ENCODE results near the gene FOXP1. TPM values are rescaled to one million over a fixed set of nuclear protein-coding genes. Genes with fewer than 3 reads are reported as not detected.
A peak's percentile ranks its signal among the peaks of the same experiment; 100 is the strongest.

Gene FOXP1
- polyA plus RNA-seq, 6 donors from 2014 or later: 441 to 620 (median 523) TPM

DNA sequence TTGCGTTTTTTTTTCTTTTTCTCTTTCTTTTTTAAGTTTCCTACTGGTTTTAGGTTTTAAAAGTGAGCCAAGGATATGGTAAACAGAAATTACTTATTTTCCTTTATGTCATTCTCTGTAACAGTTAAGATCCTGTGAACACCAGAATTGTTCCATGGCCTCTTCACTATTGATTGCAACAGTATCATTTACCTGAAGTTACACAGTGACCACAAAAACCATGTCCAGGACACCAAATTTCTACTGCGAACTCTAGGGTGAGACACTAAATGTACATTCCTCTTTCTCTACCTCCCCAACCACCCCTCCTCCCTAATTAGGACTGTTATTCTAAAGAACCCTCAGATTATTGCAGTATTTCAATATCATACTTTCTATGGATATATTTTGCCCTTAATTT, 280.9 kb downstream of the FOXP1 start:
- no peaks in the 10 kb centered on the region for H3K27me3 Mint-ChIP-seq
- peaks cover 48 to 84% (median 78%) of the 10 kb centered on the region in 3 donors for H3K4me1 Mint-ChIP-seq
- no peak for ATAC-seq (ENCODE audit: low read depth in 2 of 2)
- no peak for DNase-seq
- no peaks in the 10 kb centered on the region for H3K9me3 Mint-ChIP-seq
- peaks cover 0 to 15% of the 10 kb centered on the region in 2 donors for H3K36me3 Mint-ChIP-seq
- peak overlapping the region in 5 of 6 donors; percentile 69 to 97 (median 95) for H3K27ac Mint-ChIP-seq
- peak overlapping the region; percentile 87 to 99 (median 95) for H3K4me3 Mint-ChIP-seq

DNA sequence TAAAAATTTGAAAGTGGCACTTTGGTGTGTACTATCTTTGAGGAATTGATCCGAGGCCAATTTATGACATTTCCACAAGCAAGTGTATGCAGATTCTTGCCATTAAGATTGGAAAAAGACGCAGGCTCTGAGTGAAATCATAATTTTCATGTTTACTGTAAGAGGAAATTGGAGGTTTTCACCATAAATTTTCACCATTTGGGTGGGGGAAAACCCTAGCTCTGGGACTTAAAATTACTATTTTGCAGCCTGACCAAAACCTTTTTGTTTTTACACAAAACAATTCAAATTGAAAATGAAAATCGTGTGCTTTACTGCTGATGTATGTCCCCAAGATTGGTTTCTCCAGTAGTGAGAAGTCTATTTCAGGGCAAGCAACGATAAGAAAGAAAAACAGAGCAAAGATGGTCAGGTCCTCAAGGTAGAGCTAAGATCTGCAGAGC, 282.6 kb downstream of the FOXP1 start:
- H3K27me3 Mint-ChIP-seq: no peaks in the 10 kb centered on the region
- DNase-seq: no peak

DNA sequence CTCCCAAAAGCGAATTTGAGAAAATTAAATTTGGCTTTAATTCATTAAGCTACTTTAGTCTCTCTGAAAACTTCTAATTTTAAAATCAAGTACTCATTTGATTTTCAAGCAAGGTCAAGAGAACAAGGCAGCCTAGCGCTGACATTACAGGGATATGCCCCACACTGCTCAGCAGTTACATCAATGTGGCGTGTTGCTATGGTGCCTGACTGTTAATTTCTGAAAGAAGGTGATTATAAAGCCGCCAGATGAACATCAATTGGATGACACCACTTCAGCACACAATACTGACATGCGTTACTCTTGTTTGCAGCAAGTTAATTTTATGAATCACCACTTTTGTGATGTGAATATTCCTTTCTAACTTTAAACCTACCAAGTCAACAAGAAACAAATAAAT, 284.4 kb downstream of the FOXP1 start:
- DNase-seq: no peak
- peak overlapping the region in 3 of 6 donors; percentile 75 to 88 (median 86) for H3K27ac Mint-ChIP-seq
- no peaks in the 10 kb centered on the region for H3K9me3 Mint-ChIP-seq
- peaks cover 8 to 40% of the 10 kb centered on the region in 2 donors for H3K36me3 Mint-ChIP-seq
- no peak overlapping the region for H3K4me3 Mint-ChIP-seq
- ATAC-seq (ENCODE audit: low read depth in 2 of 2): no peak
- H3K27me3 Mint-ChIP-seq: no peaks in the 10 kb centered on the region
- peaks cover 52 to 93% (median 77%) of the 10 kb centered on the region in 3 donors for H3K4me1 Mint-ChIP-seq

More for the DNA sequence above, 282.6 kb downstream of the FOXP1 start:
- peaks cover 57 to 90% (median 82%) of the 10 kb centered on the region in 3 donors for H3K4me1 Mint-ChIP-seq
- H3K27ac Mint-ChIP-seq: peak overlapping the region; percentile 15 to 95 (median 44)
- H3K36me3 Mint-ChIP-seq: peaks cover 8 to 29% of the 10 kb centered on the region in 2 donors
- no peaks in the 10 kb centered on the region for H3K9me3 Mint-ChIP-seq
- ATAC-seq (ENCODE audit: low read depth in 2 of 2): no peak
- peak overlapping the region; percentile 51 to 96 (median 87) for H3K4me3 Mint-ChIP-seq

DNA sequence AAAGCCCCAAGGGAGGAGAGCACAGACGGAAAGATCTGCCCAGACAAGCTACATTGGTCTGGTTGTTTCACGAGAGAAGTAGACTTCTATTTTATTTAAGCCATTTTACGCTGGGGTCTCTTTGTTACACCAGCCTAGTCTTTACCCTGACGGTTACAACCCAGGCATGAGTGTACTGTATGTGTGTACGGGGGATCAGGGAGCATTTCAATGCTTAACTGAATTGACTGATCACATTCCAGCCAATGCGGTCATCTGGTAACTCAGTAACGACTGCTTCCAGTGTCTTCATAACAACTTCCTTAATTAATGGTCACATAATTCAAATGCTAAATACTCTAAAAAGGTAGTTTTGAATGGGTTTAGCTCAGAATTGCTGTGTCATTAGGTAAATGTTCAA, 288.6 kb downstream of the FOXP1 start:
- ATAC-seq (ENCODE audit: low read depth in 2 of 2): no peak
- Mint-ChIP-seq H3K27me3 (no peaks in the 10 kb centered on the region), H3K4me3 (no peak overlapping the region), H3K9me3 (no peaks in the 10 kb centered on the region), H3K4me1 (peaks cover 34 to 75% (median 52%) of the 10 kb centered on the region in 3 donors), H3K27ac (peak overlapping the region in 3 of 6 donors; percentile 48 to 79 (median 63)), H3K36me3 (peaks cover 11 to 43% of the 10 kb centered on the region in 2 donors)
- no peak for DNase-seq

DNA sequence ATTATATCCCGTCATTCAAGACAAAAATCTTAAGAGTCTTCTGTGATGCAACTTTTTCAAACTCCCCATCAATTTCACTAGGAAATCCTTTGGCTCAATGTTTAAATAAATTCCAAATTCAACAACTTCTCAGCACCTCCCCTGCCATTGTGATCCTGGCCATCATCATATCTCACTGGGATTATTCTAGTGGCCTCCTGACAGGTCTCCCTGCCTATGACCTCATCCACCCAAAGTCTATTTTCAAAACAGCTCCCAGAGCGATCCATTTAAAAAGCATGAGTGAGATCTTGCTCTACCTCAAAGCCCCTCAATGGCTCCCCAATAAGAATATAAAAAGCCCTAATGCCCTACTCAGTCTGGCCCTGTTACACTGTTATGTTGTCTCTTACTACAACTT, 293.2 kb downstream of the FOXP1 start:
- Mint-ChIP-seq H3K36me3 (peaks cover 7 to 22% of the 10 kb centered on the region in 2 donors), H3K27ac (peak overlapping the region in 5 of 6 donors; percentile 32 to 95 (median 68)), H3K4me3 (no peak overlapping the region), H3K4me1 (peaks cover 30 to 64% (median 50%) of the 10 kb centered on the region in 3 donors), H3K9me3 (no peaks in the 10 kb centered on the region), H3K27me3 (no peaks in the 10 kb centered on the region)
- no peak for DNase-seq
- no peak for ATAC-seq (ENCODE audit: low read depth in 2 of 2)

DNA sequence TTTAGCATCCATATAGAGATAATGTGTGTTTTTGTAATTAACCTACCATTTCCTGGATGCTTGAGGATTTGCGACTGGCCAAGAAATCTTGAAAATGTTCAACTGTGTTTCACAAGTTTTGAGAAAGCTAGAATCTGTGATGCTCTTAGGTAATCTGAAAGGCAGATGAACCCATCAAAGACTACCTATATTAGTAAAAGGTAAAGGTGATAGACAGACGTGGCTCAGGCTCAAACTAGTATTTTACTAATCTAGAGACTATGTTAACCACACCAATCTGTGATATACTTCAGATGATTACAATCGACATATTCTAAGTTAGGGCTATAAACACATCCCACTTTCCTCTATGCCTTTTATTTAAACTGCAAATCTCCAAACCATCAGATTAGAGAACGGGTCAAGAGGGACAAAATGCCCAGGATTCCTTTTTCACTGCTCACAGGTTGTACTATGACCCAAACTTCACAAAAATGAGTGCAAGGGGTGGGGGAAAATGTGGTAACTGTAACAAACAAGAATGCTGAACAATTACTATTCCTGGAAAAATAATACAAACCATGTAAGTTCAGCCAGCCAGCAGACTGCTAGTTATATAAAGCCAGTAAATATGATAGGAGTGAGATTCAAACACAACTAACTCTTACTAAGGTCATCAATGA, 295.1 kb downstream of the FOXP1 start:
- Mint-ChIP-seq H3K4me1 (peaks cover 28 to 61% (median 57%) of the 10 kb centered on the region in 3 donors), H3K27ac (peak overlapping the region in 4 of 6 donors; percentile 16 to 51 (median 34)), H3K36me3 (peaks cover 7 to 14% of the 10 kb centered on the region in 2 donors), H3K27me3 (no peaks in the 10 kb centered on the region), H3K9me3 (no peaks in the 10 kb centered on the region), H3K4me3 (no peak overlapping the region)
- ATAC-seq (ENCODE audit: low read depth in 2 of 2): no peak
- DNase-seq: no peak

DNA sequence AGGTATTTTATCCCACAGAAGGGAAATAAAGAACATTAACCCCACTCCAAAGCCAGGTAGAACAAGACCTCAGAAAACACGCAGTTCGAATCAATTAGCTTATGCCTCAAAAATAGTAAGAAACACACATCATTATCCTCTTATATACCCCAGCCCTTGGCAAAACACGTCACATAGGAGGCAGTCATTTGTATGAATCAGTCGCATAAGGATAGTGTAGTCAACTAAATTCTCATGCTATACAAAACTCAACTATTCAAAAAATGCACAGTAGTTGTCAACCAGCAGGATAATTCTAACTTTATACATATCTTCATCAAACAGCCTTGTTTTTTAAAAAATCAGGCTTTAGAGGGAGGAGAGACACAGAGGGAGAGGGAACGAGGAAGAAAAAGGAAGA, 298.4 kb downstream of the FOXP1 start:
- peaks cover 6 to 10% of the 10 kb centered on the region in 2 donors for H3K36me3 Mint-ChIP-seq
- no peak for ATAC-seq (ENCODE audit: low read depth in 2 of 2)
- no peak overlapping the region for H3K4me3 Mint-ChIP-seq
- no peaks in the 10 kb centered on the region for H3K9me3 Mint-ChIP-seq
- H3K27ac Mint-ChIP-seq: peak overlapping the region in 5 of 6 donors; percentile 16 to 81 (median 66)
- DNase-seq: no peak
- peaks cover 31 to 69% (median 61%) of the 10 kb centered on the region in 3 donors for H3K4me1 Mint-ChIP-seq
- no peaks in the 10 kb centered on the region for H3K27me3 Mint-ChIP-seq

DNA sequence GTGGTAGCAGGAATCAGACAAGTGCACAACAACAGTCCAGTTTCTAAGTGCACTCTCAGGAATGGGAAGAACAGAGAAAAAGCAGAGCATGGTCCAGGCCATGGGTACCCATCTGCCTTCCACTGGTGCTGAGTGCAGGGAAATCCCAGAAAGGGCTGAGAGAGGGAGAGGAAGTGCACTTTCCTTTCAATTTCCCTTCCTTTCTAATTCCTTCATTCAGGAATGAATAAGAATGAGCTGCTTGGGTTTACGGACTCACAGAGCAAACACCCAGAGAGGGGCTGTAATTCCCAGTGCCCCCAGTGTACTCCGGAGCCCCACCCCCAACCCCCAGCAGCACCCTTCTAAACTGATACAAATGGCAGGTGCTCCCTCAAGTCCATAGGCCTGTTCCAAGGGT, 300.6 kb downstream of the FOXP1 start:
- Mint-ChIP-seq H3K9me3 (no peaks in the 10 kb centered on the region), H3K27me3 (no peaks in the 10 kb centered on the region), H3K4me1 (peaks cover 29 to 64% (median 46%) of the 10 kb centered on the region in 3 donors), H3K36me3 (peaks cover 0 to under 1% of the 10 kb centered on the region in 2 donors), H3K4me3 (no peak overlapping the region), H3K27ac (peak overlapping the region in 1 of 6 donors; percentile 72)
- ATAC-seq (ENCODE audit: low read depth in 2 of 2) (no peak), DNase-seq (no peak)

DNA sequence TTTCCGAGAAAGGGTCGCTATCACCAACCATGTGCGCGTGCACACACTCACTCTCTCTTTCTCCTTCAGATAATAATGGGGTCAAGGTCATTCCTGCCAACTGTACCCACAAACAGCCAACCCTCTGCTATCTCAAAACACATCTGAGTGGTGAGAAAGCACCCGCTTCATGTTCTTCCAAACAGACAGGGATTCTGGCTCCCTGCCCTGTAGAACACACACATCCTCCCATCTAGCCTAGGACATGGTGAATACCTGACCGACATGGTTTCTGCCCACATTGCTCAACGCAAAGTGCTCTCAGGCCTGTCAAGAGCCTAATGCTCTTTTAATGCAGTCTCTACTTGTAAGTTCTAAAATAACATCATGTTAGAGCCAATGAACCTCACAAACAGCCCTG, 302.2 kb downstream of the FOXP1 start:
- Mint-ChIP-seq H3K27me3 (no peaks in the 10 kb centered on the region), H3K36me3 (peaks cover 6 to 9% of the 10 kb centered on the region in 2 donors), H3K4me3 (peak overlapping the region in 1 of 8 donors; percentile 22), H3K4me1 (peaks cover 39 to 66% (median 44%) of the 10 kb centered on the region in 3 donors), H3K27ac (peak overlapping the region in 5 of 6 donors; percentile 38 to 88 (median 65)), H3K9me3 (no peaks in the 10 kb centered on the region)
- ATAC-seq (ENCODE audit: low read depth in 2 of 2): no peak
- no peak for DNase-seq

DNA sequence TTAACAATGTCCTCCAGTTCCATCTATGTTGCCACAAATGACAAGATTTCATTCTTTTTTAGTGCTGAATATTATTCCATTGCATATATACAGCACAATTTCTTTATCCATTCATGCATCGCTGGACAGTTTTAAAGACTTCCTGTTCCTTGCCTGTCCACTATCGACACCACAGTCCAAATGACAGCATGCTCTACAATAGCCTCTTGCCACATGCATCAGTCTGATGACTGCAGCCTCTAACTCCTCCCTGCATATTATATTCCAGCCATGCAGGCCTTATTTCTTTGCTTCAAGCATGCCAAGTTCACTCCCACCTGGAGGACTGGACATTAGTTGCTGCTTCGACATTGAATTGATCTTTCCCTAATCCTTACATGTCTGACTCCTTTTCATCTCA, 306.2 kb downstream of the FOXP1 start:
- DNase-seq (no peak), ATAC-seq (ENCODE audit: low read depth in 2 of 2) (no peak)
- H3K36me3 Mint-ChIP-seq: peaks cover 10 to 15% of the 10 kb centered on the region in 2 donors
- H3K4me3 Mint-ChIP-seq: peak overlapping the region in 1 of 8 donors; percentile 56
- peak overlapping the region in 3 of 6 donors; percentile 77 to 89 (median 77) for H3K27ac Mint-ChIP-seq
- H3K27me3 Mint-ChIP-seq: no peaks in the 10 kb centered on the region
- H3K9me3 Mint-ChIP-seq: no peaks in the 10 kb centered on the region
- peaks cover 47 to 72% (median 48%) of the 10 kb centered on the region in 3 donors for H3K4me1 Mint-ChIP-seq

DNA sequence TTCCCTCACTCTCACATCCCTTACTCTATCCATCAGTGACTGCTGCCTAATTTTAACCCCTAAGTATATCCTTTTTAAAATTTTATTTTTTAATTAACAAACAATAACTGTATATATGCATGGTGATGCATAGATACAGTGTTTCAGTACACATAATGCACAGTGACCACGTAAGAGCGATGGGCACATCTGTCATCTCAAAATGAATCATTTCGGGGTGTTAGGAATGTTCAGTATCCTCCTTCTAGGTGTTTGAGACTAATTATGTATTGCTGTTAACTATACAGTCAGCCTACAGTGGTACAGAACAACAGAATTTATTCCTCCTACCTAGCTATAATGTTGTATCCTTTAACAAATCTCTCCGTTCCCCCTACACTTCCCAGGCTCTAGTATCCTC, 307.0 kb downstream of the FOXP1 start:
- Mint-ChIP-seq H3K36me3 (peaks cover 10 to 15% of the 10 kb centered on the region in 2 donors), H3K27me3 (no peaks in the 10 kb centered on the region), H3K4me3 (no peak overlapping the region), H3K9me3 (no peaks in the 10 kb centered on the region), H3K27ac (peak overlapping the region in 5 of 6 donors; percentile 26 to 89 (median 50)), H3K4me1 (peaks cover 52 to 73% (median 53%) of the 10 kb centered on the region in 3 donors)
- no peak for ATAC-seq (ENCODE audit: low read depth in 2 of 2)
- no peak for DNase-seq

DNA sequence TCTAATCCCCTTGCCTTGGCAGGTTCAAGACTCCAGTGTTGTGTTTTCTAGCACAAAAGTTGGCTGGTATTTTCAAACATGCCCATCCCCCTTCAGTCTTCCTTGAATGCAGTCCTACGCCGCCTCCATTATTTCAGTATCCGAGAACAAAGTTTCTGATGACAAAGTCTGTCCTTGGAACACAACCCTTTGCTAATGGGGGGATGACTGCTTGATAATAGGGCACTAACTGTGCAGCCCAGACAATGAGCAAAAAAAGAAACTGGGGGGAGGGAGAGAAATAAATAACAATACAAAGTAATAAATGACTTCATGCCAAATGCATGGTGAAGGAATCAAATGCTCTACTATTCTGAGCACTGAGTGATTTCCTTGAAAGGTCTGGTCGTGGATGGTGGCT, 310.1 kb downstream of the FOXP1 start:
- peaks cover 13 to 15% of the 10 kb centered on the region in 2 donors for H3K36me3 Mint-ChIP-seq
- H3K27me3 Mint-ChIP-seq: no peaks in the 10 kb centered on the region
- H3K4me3 Mint-ChIP-seq: no peak overlapping the region
- peaks cover 65 to 91% (median 77%) of the 10 kb centered on the region in 3 donors for H3K4me1 Mint-ChIP-seq
- no peak for ATAC-seq (ENCODE audit: low read depth in 2 of 2)
- DNase-seq: no peak
- H3K9me3 Mint-ChIP-seq: no peaks in the 10 kb centered on the region
- peak overlapping the region in 5 of 6 donors; percentile 1 to 88 (median 21) for H3K27ac Mint-ChIP-seq

DNA sequence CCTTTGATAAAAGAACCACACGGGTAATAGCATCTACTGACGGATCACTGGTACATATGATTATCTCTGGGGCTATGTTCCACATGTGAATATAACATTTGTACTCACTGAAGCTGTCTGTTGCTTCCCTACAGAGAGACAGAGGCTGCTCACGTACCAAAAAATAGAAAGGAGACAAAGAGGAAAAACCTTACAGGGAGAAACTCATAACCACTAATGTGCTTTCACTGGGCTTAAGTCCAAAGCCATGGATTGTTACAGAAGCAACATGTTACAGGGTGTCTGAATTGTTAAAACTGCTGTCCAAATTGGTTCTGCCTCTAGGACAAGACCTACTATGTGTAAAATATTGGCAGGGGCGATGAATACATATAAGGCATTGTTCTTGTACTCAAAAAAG, 311.9 kb downstream of the FOXP1 start:
- Mint-ChIP-seq H3K36me3 (peaks cover 14 to 17% of the 10 kb centered on the region in 2 donors), H3K9me3 (no peaks in the 10 kb centered on the region), H3K27ac (peak overlapping the region; percentile 3 to 91 (median 57)), H3K4me3 (no peak overlapping the region), H3K27me3 (no peaks in the 10 kb centered on the region), H3K4me1 (peaks cover 63 to 92% (median 83%) of the 10 kb centered on the region in 3 donors)
- no peak for ATAC-seq (ENCODE audit: low read depth in 2 of 2)
- no peak for DNase-seq

DNA sequence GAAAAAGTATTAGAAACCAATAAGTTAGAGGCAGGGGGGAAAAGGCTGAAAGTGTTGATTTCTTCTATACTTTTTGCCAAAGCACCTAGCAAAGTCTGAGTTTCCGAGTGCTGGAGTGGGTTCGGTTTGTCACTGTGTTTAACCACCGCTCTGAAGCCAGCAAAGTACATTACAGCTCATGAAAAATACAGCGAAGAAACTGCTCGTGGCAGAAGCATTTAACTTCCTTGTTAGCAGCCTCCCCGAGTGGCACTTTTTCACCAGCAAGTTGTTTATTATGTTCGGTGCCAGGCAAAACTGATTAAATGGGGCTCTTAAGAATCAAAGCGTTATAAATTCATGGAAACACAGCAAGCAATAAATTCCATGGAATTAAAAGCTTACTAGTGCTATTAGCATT, 313.6 kb downstream of the FOXP1 start:
- Mint-ChIP-seq H3K36me3 (peaks cover 21 to 27% of the 10 kb centered on the region in 2 donors), H3K4me3 (peak overlapping the region in 4 of 8 donors; percentile 1 to 56 (median 42)), H3K27me3 (no peaks in the 10 kb centered on the region), H3K4me1 (peaks cover 64 to 95% (median 90%) of the 10 kb centered on the region in 3 donors), H3K9me3 (no peaks in the 10 kb centered on the region), H3K27ac (peak overlapping the region; percentile 13 to 82 (median 52))
- peak in 1 of 2 donors; percentile 35 for ATAC-seq (ENCODE audit: low read depth in 2 of 2)
- no peak for DNase-seq

All from naive B cell (primary cell).